Glutamatergic neuron (in vitro differentiated cells): ENCODE measurements around the gene FUS. TPM values are rescaled to one million over a fixed set of nuclear protein-coding genes. Genes with fewer than 3 reads are reported as not detected.

Experiments
- DNase-seq: peaks from one replicate; pipeline ENCODE4 v3.0.0; 2022
- H3K27ac Mint-ChIP-seq: one replicate; pipeline ENCODE4 v1.8.0; 2020; ENCODE audit warnings: mild to moderate bottlenecking, mixed read lengths, inconsistent platforms; ENCODE audit not compliant: unreplicated experiment
- H3K27me3 Mint-ChIP-seq: one replicate; pipeline ENCODE4 v1.8.0; 2020; ENCODE audit warnings: mild to moderate bottlenecking, moderate library complexity, mixed read lengths, inconsistent platforms; ENCODE audit not compliant: unreplicated experiment
- H3K36me3 Mint-ChIP-seq: one replicate; pipeline ENCODE4 v1.8.0; 2020; ENCODE audit warnings: mild to moderate bottlenecking, mixed read lengths, inconsistent platforms; ENCODE audit not compliant: unreplicated experiment
- H3K4me1 Mint-ChIP-seq: one replicate; pipeline ENCODE4 v1.8.0; 2020; ENCODE audit warnings: mild to moderate bottlenecking, low read depth, mixed read lengths, inconsistent platforms; ENCODE audit not compliant: unreplicated experiment
- H3K4me3 Mint-ChIP-seq: one replicate; pipeline ENCODE4 v1.8.0; 2020; ENCODE audit warnings: mild to moderate bottlenecking, mixed read lengths, inconsistent platforms; ENCODE audit not compliant: unreplicated experiment
- H3K9me3 Mint-ChIP-seq: one replicate; pipeline ENCODE4 v1.8.0; 2020; ENCODE audit warnings: mild to moderate bottlenecking, moderate library complexity, mixed read lengths, inconsistent platforms; ENCODE audit not compliant: unreplicated experiment
- CTCF ChIP-seq: fragments of 200-600 bp; sonication (generic); IDR thresholded peaks from one replicate; pipeline ENCODE4 v1.5.0; 2021; ENCODE audit not compliant: partially characterized antibody, unreplicated experiment
- total RNA-seq: library from RNA; stranded (reverse); fragmentation: NEBNext Ultra II Directional; extraction: Animal tissue kit (Norgen Biotek cat#: 25700); gene quantifications from one replicate; pipeline ENCODE4 v1.2.1, GENCODE V29; 2021; ENCODE audit not compliant: unreplicated experiment

Gene FUS
- total RNA-seq, 1 donor from 2014 or later, result 473 TPM

- H3K27ac Mint-ChIP-seq, result no peak overlapping the region
- peaks cover 17% of the 10 kb centered on the region for H3K4me1 Mint-ChIP-seq
- H3K36me3 Mint-ChIP-seq, result peaks cover 4% of the 10 kb centered on the region
- peak overlapping the region; percentile 99 for H3K4me3 Mint-ChIP-seq
- no peak for TF ChIP-seq CTCF
- H3K27me3 Mint-ChIP-seq, result peaks cover 14% of the 10 kb centered on the region
- H3K9me3 Mint-ChIP-seq, result peaks cover 18% of the 10 kb centered on the region
- no peak for DNase-seq
These were observed 3.8 kb downstream of the FUS start for GRCh38 chr16:31183432-31184428.

GRCh38 chr16:31184888-31185287 is 4.9 kb downstream of the FUS start:
- no peak overlapping the region for H3K27ac Mint-ChIP-seq
- peaks cover 12% of the 10 kb centered on the region for H3K27me3 Mint-ChIP-seq

GRCh38 chr16:31185339-31185738 is 5.4 kb downstream of the FUS start:
- peaks cover 14% of the 10 kb centered on the region for H3K27me3 Mint-ChIP-seq
- H3K36me3 Mint-ChIP-seq, result peaks cover 8% of the 10 kb centered on the region
- peaks cover 13% of the 10 kb centered on the region for H3K9me3 Mint-ChIP-seq
- peaks cover 15% of the 10 kb centered on the region for H3K4me1 Mint-ChIP-seq
- no peak for DNase-seq
- no peak overlapping the region for H3K27ac Mint-ChIP-seq
- H3K4me3 Mint-ChIP-seq, result no peak overlapping the region
- no peak for TF ChIP-seq CTCF

More at GRCh38 chr16:31184888-31185287, 4.9 kb downstream of the FUS start:
- H3K9me3 Mint-ChIP-seq, result peaks cover 15% of the 10 kb centered on the region
- no peak for TF ChIP-seq CTCF
- H3K4me1 Mint-ChIP-seq, result peaks cover 15% of the 10 kb centered on the region
- peaks cover 4% of the 10 kb centered on the region for H3K36me3 Mint-ChIP-seq
- H3K4me3 Mint-ChIP-seq, result no peak overlapping the region
- DNase-seq, result no peak

GRCh38 chr16:31186176-31186575 is 6.2 kb downstream of the FUS start:
- Mint-ChIP-seq H3K27ac (no peak overlapping the region), H3K4me3 (no peak overlapping the region), H3K27me3 (peaks cover 13% of the 10 kb centered on the region), H3K36me3 (peaks cover 9% of the 10 kb centered on the region), H3K4me1 (peaks cover 15% of the 10 kb centered on the region), H3K9me3 (peaks cover 8% of the 10 kb centered on the region)
- TF ChIP-seq CTCF, result no peak
- no peak for DNase-seq
